Calu3 (cell line): ENCODE results near the gene WASF3. TPM values are rescaled to one million over a fixed set of nuclear protein-coding genes. Genes with fewer than 3 reads are reported as not detected.

Experiments
- BruUV-seq: library from RNA; stranded (reverse); fragments of 400-500 nt; replicated peaks from 2 replicates; lab custom pipeline; 2021; lab: Mats Ljungman, UMichigan
- CTCF ChIA-PET: fragments of 300-600 bp; sonication (Branson Sonifier 250); formaldehyde crosslinking; loops from one replicate; lab custom pipeline; 2022; ENCODE audit warnings: antibody characterized with exemption; lab: Charles Lee
- DNase-seq: peaks from one replicate; pipeline ENCODE4 v3.0.0; 2022
- H3K27ac Mint-ChIP-seq: one replicate; pipeline ENCODE4 v1.8.0; 2022; ENCODE audit warnings: mixed read lengths; ENCODE audit not compliant: unreplicated experiment
- H3K27me3 Mint-ChIP-seq: one replicate; pipeline ENCODE4 v1.8.0; 2022; ENCODE audit warnings: mixed read lengths; ENCODE audit not compliant: unreplicated experiment
- H3K36me3 Mint-ChIP-seq: one replicate; pipeline ENCODE4 v1.8.0; 2022; ENCODE audit warnings: mild to moderate bottlenecking, moderate library complexity, mixed read lengths; ENCODE audit not compliant: insufficient read depth, unreplicated experiment
- H3K4me1 Mint-ChIP-seq: one replicate; pipeline ENCODE4 v1.8.0; 2022; ENCODE audit warnings: mild to moderate bottlenecking, low read depth, mixed read lengths; ENCODE audit not compliant: unreplicated experiment
- H3K4me3 Mint-ChIP-seq: one replicate; pipeline ENCODE4 v1.8.0; 2022; ENCODE audit warnings: mild to moderate bottlenecking, low read depth, moderate library complexity, mixed read lengths; ENCODE audit not compliant: unreplicated experiment
- H3K9me3 Mint-ChIP-seq: one replicate; pipeline ENCODE4 v1.8.0; 2022; ENCODE audit warnings: low read depth, mixed read lengths; ENCODE audit not compliant: unreplicated experiment
- CTCF ChIP-seq: fragments of 200-600 bp; IDR thresholded peaks from one replicate; pipeline ENCODE4 v1.8.0; 2022; ENCODE audit warnings: antibody characterized with exemption; ENCODE audit not compliant: unreplicated experiment
- intact Hi-C: fragments of 100-400 bp; cut with micrococcal nuclease; formaldehyde crosslinking; loops from one replicate; pipeline ENCODE4 v1.10.0; 2022; ENCODE audit not compliant: unreplicated experiment
- total RNA-seq: library from RNA; stranded (reverse); gene quantifications from 2 replicates; pipeline ENCODE4 v1.2.3, GENCODE V29; 2022

The WASF3 gene
- total RNA-seq, 1 experiment from 2014 or later, result 8.7 TPM

GRCh38 chr13:26599403-26599802 lies 41.9 kb downstream of the WASF3 start:
- no peaks in the 10 kb centered on the region for H3K36me3 Mint-ChIP-seq
- no TSS peak for BruUV-seq
- no peak for DNase-seq
- H3K4me3 Mint-ChIP-seq, result no peak overlapping the region
- intact Hi-C loops, result no loop called here
- H3K4me1 Mint-ChIP-seq, result no peaks in the 10 kb centered on the region
- no peaks in the 10 kb centered on the region for H3K27me3 Mint-ChIP-seq
- CTCF ChIA-PET, result no interaction called here
- no peak for TF ChIP-seq CTCF
- no peak overlapping the region for H3K27ac Mint-ChIP-seq
- H3K9me3 Mint-ChIP-seq, result peaks cover 5% of the 10 kb centered on the region

- Mint-ChIP-seq H3K27me3 (no peaks in the 10 kb centered on the region), H3K27ac (no peak overlapping the region), H3K9me3 (peaks cover 5% of the 10 kb centered on the region), H3K4me3 (no peak overlapping the region), H3K4me1 (no peaks in the 10 kb centered on the region), H3K36me3 (no peaks in the 10 kb centered on the region)
- intact Hi-C loops, result no loop called here
- no peak for TF ChIP-seq CTCF
- BruUV-seq, result no TSS peak
- no peak for DNase-seq
- CTCF ChIA-PET, result no interaction called here
Measured at GRCh38 chr13:26599860-26600259, 42.4 kb downstream of the WASF3 start.

- intact Hi-C loops, result no loop called here
- BruUV-seq, result no TSS peak
- DNase-seq, result no peak
- Mint-ChIP-seq H3K4me1 (no peaks in the 10 kb centered on the region), H3K27me3 (no peaks in the 10 kb centered on the region), H3K9me3 (peaks cover 5% of the 10 kb centered on the region), H3K27ac (no peak overlapping the region), H3K36me3 (no peaks in the 10 kb centered on the region), H3K4me3 (no peak overlapping the region)
- TF ChIP-seq CTCF, result no peak
- CTCF ChIA-PET, result no interaction called here
Measured at GRCh38 chr13:26600343-26600742, 42.9 kb downstream of the WASF3 start.

GRCh38 chr13:26601669-26602068 lies 44.2 kb downstream of the WASF3 start:
- TF ChIP-seq CTCF, result no peak
- Mint-ChIP-seq H3K4me3 (no peak overlapping the region), H3K4me1 (no peaks in the 10 kb centered on the region), H3K9me3 (peaks cover 3% of the 10 kb centered on the region), H3K27ac (no peak overlapping the region), H3K27me3 (no peaks in the 10 kb centered on the region), H3K36me3 (no peaks in the 10 kb centered on the region)
- DNase-seq, result no peak
- CTCF ChIA-PET, result no interaction called here
- intact Hi-C loops, result no loop called here
- BruUV-seq, result no TSS peak

GRCh38 chr13:26602783-26603182 lies 45.3 kb downstream of the WASF3 start:
- H3K27ac Mint-ChIP-seq, result no peak overlapping the region
- no peaks in the 10 kb centered on the region for H3K4me1 Mint-ChIP-seq
- CTCF ChIA-PET, result no interaction called here
- intact Hi-C loops, result no loop called here
- no TSS peak for BruUV-seq
- no peaks in the 10 kb centered on the region for H3K36me3 Mint-ChIP-seq
- H3K27me3 Mint-ChIP-seq, result no peaks in the 10 kb centered on the region
- H3K4me3 Mint-ChIP-seq, result no peak overlapping the region
- no peak for DNase-seq
- no peaks in the 10 kb centered on the region for H3K9me3 Mint-ChIP-seq
- no peak for TF ChIP-seq CTCF
